HG02571 (cell line): ENCODE data around the gene MAPK8IP1.
"Not testable (repeated sequence)": the region's sequence is repeated elsewhere in the genome, so short reads cannot be mapped to it uniquely, and the experiment has no call there.

Experiments
- ATAC-seq: cut with Tn5 transposase; IDR thresholded peaks from one replicate; pipeline ENCODE4 v1.9.1; 2021; ENCODE audit warnings: mild to moderate bottlenecking, moderate library complexity; ENCODE audit not compliant: unreplicated experiment

MAPK8IP1 gene

DNA sequence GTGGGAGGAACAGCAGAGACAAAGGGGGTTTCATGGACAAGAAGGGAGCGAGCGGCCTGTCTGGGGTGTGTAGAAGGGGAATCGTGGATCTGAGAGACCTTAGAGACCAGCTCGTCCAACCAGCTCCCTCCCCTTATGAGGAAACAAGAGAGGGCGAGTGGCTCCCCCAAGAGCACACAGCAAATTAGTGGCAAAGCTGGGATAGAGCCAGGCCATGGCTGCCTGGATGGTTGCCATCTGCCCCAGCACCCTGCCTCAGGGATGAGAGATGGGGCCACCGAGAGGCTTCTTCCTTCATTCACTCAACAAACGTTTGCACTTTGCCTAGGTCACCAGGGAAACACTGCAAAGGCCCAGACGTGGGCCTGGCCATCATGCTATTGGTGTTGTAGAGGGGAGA lies 4.1 kb downstream of the MAPK8IP1 start:
- no peak for ATAC-seq

DNA sequence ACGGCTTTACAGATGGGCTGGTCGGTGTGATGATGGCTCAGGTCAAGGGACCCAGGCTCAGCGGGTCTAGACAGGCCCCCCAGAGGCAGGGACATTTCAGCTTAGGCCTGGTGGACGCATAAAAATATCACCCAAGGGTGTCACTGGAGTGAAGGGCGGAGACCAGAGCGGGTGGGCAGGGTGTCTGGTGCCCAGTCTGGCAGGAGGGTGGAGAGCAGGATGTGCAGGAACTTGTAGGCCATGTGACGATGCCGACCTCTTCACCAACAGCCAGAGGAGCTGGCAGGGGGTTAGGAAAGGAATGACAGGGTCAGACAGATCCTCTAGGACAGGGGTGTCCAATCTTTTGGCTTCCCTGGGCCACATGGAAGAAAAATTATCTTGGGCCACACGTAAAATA lies 4.5 kb downstream of the MAPK8IP1 start:
- ATAC-seq: no peak

DNA sequence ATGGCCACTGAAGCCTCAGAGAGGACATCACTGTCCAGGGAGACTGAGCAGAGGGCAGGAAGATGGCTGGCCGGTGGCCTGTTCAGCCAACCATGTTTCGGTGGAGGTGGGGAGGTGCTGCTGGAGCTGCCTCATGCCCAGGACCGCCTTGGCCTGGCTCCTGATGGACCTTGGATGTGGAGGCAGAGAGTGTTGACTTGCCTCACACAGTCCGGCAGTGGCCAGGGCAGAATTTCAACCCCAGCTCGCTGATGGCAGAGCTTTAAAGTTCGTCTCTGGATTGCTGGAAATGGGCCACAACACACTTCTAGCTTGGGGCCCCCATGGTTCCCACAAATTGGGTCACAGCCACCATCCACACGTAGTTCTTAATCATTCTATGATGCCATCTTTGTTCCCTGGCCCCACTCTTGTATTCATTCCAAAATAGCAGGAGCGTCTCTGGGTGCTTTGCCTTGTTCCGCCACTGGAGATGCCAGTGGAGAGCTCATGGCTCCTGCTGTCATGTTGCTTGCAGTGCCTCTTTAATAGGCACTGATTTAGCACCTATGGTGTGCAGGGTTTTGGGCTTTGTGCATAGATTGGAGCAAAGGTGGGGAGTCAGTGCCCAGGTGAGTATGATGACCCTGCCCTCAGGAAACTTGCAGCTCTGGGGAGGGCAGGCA lies 5.6 kb downstream of the MAPK8IP1 start:
- ATAC-seq: no peak

DNA sequence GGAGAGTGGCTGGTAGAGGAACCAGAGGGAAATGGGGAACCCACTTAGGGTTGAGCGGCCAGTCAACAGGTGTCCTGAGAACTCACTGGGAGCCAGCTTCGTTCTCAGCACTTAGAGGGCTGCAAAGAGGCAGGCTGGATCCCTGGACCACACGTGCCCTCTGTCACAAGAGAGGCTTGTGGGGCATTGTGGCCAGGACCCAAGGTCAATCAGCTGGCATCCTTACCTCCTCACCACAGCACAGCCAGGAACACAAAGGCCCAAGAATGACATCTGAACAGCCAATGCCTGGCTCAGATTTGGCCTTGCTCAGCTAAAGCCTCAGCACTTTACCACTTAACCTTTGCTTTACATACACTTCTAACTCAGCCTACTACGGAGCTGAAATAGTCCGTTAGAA lies 7.4 kb downstream of the MAPK8IP1 start:
- no peak for ATAC-seq

DNA sequence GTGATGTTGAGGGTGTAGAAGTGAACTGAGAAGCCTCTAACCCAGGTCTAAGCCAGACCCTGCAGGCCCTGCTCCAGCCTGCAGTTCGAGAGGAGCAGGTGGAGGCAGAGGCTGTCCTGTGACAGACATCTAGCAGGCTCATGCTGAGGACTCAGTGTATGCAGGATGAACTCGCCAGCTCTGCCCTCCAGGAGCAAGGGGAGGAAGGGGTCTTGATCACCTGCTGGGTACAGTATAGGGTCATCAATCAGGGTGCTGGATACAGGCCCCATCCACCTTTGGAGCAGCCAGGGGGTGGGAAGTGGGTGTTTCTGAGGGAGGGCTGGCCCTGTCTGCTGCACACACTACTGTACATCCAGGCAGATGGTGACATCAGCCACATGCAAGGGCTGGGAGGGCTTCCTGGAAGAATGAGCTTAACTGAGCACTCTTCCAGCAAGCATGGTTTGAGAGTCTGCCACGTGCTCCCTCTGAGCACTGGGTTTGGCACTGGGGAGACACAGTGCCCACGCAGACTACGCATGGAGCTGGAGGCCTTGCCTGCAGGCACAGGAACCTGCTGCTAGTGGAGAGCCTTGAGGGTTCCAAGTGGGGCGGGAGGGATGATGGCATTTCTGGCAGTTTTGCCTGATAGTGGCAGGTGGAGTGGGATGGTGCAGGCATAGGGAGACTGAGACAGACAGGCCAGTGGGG lies 9.2 kb downstream of the MAPK8IP1 start:
- no peak for ATAC-seq

DNA sequence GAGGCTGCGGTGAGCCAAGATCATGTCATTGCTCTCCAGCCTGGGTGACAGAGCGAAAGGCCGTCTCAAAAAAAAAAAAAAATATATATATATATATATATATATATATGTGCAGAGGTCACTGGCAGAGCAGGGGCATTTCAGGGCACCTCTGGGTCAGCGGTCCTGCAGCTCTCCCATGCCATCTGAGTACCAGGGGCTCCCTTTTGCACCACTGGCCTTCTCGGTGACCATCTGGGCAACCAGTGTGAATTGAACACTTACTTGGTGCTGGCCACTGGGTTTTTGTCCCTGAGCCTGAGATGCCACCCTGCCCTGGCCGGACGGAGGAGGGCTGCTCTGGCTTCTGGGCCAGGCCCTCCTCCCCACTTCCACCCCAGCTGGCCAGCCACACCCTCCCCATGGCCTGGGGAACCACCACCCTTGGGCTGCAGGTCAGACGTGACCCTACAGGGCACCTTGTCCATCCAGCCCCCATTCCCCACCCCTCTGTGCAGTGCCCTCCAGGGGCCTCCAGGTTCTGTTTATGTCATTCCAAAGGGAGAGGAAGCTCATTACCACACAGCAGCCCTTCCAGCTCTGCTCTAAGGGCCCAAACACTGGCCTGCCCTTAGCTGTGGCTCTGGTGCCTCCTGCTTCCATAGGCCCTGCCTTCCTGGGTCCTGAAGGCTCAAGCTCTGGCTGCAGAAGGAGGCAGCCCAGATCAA lies 10.3 kb downstream of the MAPK8IP1 start:
- no peak for ATAC-seq

DNA sequence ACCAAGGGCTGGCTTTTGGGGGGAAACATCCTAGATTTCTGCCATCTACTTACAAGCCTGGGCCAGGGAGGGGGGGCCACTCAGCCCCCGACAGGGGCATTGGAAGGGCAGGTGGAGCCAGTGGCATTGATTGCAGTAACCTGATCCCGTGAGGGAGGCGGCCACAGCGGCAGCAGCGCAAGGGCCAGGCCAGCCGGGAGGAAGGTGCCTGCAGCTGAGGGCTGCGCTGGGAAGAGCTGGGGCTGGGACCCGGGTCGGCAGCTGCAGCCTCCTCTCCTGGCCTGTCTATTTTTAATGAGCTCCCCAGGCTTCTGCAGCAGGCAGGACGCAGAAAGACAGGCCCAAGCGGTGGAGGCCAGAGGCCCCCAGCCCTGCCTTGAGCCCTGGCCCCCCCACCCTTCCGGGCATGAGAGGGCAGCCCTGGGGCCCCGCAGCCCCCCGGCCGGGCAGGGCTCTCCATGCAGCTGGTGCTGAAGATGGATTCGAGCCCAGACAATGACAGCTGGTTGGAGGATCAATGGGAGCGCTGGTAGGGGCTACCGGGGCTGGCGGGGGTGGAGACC lies 11.1 kb downstream of the MAPK8IP1 start:
- no peak for ATAC-seq

DNA sequence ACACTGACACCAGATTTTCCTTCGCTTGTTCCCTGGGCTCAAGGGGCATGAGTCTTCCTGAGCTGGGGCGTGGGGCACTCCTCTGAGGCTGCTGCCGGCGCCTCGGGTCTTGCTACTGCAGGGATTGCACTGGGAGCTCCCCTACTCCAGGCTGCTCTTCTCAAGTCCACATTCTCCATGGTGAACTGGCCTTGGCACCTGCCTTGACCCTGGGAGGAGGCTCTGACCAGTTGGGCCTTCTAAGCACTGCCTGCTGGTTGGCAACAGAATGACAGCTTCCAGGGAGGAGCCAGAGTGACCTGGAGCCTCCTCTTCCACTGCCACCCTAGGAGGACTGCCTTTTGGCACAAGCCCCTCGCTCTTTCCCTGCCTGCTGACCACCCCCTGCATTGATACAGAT lies 12.1 kb downstream of the MAPK8IP1 start:
- no peak for ATAC-seq

DNA sequence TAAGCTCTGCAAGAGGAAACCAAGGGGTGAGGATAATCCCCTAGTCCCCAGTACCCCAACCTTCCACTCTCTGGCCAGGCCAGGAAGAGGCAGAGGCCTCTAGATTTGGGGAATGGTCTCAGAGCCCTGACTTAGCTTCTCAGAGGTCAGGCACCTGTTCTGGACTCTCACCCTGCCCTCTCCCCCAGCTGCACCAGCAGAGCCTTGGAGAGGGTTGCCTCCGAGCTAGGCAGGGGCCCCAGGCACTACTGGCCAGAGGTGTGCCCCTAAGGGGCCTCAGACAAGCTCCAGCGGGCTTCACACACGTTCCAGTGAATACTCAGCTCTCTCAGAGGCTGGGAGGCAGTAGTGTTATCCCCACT lies 13.6 kb downstream of the MAPK8IP1 start:
- ATAC-seq: no peak

DNA sequence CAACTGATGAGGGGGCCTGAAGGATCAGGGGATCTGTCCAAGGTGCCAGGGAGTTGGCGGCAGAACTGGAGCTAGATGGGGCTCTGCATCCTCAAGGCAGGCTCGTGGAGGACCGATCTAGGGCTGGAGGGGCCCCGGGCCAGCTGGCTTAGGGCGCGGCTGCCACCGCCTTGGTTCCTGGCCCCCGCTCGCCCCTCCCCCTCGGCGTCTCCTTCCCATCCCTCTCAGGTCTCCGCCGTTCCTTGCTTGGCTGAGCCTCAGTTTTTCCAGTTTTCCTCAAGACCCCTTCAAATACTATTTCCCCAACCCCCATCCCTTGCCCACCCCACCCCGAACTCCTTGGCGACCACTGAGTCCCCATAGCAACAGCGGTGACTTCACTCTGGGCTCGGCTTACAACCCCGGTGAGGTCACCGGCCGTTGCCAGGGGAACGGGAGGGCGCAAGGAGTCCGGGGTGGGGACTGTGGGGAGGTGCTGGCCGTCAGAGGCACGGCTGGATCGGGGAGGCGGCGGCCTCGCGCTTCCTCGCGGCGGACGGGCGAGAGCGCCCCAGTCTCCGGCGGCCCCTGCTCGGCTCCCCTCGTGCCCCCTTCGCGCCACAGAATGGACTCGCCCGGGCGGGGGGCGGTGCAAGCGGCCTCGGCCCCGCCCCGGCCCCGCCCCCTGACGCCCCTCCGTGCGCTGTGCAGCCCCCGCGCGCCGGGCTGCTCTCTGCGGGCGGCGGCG lies 14.2 kb downstream of the MAPK8IP1 start:
- ATAC-seq: peak; percentile 58

DNA sequence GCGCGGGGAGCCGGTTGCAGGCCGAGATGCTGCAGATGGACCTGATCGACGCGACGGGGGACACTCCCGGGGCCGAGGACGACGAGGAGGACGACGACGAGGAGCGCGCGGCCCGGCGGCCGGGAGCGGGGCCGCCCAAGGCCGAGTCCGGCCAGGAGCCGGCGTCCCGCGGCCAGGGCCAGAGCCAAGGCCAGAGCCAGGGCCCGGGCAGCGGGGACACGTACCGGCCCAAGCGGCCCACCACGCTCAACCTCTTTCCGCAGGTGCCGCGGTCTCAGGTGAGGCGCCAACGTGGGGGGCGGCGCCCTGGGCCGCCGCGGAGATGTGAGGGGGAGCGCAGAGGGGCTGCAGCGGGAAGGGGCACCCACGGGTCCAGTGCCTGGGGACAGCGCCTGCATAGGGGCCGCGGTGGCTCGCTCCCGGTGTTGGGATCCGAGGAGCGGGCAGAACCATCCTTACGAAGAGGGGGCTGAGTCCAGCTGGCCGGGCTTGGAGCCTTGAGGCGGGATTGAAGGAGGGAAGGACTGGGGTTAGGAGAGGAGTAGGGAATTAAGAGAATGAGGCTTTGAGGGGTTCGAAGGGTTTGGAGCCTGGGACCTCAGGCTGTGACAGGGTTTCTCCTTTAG lies 14.8 kb downstream of the MAPK8IP1 start:
- peak; percentile 13 for ATAC-seq

DNA sequence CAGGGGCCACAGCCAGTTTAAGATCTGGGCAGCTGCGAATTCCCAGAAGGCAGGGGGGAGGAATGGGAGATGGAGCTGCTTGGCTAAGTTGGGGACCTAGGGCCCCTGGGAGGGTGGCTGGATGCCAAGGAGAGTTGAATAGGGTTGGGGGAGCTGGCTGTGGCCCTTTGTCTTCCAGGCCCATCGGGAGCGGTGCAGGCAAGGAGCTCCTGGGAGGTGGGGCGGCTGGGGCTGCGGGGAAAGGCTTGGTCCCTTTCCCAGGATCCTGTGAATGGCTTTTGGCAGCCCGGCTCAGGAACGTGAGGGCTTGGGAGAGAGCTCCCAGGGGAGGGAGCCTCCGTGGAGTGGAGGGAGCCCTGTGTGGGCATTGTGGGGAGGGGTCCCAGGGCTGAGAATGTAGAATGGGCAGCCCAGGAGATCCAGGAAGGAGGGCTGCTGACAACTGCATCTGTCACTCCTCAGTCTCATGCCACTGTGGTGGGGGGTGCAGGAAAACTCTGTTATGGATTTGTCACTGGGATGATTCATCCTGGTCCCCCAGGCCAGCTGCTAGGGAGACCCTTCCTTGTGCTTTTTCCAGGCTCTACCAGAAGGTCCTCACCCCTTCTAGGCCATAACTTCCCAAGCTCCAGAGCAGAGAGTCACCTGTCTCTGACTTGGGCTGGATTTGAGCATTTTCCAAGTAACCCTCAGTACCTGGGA lies 15.6 kb downstream of the MAPK8IP1 start:
- ATAC-seq: no peak

DNA sequence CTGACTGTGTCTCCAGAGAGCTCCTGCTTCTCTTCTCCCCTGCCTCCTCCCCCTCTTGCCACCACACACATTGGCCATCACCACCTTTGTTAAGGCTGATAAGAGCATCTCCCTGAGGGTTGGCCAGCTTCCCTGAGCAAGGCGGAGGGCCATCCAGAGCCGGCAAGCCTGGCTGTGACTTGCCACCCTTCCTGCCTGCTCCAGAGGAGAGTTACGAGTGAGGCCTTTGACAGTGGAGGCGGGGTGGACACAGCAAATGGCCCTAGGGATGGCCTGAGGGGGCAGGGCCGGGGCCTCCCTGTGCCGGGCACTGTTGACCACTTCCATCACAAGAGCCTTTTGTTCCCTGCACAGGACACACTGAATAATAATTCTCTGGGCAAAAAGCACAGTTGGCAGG lies 16.2 kb downstream of the MAPK8IP1 start:
- no peak for ATAC-seq

DNA sequence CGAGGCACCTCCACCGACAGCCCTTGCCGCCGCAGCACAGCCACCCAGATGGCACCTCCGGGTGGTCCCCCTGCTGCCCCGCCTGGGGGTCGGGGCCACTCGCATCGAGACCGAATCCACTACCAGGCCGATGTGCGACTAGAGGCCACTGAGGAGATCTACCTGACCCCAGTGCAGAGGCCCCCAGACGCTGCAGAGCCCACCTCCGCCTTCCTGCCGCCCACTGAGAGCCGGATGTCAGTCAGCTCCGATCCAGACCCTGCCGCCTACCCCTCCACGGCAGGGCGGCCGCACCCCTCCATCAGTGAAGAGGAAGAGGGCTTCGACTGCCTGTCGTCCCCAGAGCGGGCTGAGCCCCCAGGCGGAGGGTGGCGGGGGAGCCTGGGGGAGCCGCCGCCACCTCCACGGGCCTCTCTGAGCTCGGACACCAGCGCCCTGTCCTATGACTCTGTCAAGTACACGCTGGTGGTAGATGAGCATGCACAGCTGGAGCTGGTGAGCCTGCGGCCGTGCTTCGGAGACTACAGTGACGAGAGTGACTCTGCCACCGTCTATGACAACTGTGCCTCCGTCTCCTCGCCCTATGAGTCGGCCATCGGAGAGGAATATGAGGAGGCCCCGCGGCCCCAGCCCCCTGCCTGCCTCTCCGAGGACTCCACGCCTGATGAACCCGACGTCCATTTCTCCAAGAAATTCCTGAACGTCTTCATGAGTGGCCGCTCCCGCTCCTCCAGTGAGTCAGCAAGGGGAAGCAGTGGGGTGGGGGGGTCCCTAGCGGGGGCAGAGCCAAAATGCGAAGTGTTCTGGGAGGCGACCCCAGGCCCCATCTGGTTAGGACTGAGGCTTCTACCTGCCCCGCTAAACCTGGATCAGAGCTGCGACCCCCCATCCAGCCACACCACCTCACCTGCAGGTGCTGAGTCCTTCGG lies 17.3 kb downstream of the MAPK8IP1 start:
- ATAC-seq: no peak

DNA sequence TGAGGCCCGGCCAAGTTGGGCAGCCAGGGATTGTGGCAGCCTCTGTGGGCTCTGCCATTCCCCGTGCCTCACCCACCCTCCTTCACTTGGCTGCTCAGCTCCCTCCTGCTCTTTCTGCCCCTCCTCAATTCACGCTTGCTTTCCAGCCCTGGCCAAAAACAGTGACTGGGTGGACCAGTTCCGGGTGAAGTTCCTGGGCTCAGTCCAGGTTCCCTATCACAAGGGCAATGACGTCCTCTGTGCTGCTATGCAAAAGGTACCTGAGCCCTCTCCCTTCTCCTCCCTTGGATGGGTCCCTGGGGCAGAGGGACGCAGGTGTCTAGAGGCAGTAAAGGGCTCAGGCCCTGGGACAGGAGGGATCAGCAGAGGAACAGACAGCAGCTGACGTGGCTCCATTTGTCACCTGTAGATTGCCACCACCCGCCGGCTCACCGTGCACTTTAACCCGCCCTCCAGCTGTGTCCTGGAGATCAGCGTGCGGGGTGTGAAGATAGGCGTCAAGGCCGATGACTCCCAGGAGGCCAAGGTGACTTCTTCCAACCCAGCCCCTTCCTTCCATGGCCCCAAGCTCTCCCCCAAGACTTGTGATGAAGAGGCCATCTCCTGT lies 19.0 kb downstream of the MAPK8IP1 start:
- no peak for ATAC-seq

DNA sequence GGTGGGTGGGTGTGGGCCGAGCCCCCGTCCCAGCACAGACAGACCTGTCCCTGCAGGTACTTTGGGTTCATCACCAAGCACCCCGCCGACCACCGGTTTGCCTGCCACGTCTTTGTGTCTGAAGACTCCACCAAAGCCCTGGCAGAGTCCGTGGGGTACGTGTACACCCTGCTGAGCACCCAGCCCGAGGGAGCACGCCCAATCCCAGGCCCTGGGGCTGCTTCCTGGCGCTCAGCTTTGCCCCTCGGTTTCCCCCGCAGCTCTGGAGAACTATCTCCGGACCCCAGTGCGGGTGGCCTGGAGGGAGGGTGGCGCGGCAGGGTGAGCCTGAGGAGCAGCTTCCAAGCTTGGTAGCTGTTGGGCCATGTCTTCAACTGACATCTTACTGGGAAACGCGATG lies 19.6 kb downstream of the MAPK8IP1 start:
- no peak for ATAC-seq

DNA sequence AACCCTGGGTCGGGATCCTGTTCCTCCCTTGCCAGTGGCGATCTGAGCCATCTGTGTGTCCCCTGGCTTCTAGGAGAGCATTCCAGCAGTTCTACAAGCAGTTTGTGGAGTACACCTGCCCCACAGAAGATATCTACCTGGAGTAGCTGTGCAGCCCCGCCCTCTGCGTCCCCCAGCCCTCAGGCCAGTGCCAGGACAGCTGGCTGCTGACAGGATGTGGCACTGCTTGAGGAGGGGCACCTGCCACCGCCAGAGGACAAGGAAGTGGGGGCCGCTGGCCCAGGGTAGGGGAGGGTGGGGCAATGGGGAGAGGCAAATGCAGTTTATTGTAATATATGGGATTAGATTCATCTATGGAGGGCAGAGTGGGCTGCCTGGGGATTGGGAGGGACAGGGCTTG lies 20.1 kb downstream of the MAPK8IP1 start:
- not testable (repeated sequence) for ATAC-seq

DNA sequence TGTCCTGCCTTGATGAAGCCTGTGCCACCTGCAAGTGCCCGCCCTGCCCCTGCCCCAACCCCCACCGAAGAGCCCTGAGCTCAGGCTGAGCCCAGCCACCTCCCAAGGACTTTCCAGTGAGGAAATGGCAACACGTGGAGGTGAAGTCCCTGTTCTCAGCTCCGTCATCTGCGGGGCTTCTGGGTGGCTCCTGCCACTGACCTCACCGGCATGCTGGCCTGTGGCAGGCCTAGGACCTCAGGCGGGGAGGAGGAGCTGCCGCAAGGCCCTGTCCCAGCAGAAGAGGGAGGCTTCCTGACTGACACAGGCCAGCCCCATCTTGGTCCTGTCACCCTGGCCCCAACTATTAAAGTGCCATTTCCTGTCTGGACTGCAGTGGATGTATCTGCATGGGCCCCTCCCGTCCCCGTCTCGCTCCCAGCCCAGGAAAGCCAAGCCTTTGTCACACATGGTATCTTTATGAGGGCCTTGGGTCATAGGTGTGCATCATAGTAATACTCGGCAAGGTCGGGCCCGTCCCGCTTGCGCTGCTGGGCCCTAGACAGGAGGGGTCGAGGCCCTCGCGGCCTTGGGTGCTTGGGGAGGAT lies 20.7 kb downstream of the MAPK8IP1 start:
- ATAC-seq: no peak
